Endodermal cell (in vitro differentiated cells): ENCODE results near the gene NCKAP5. TPM values are rescaled to one million over a fixed set of nuclear protein-coding genes. Genes with fewer than 3 reads are reported as not detected.

Experiments
- DNase-seq: peaks from one replicate; pipeline ENCODE4 v3.0.0-alpha.2; 2017
- H3K27ac ChIP-seq: 2 replicates; pipeline ENCODE4 v1.5.1; 2013; ENCODE audit warnings: mild to moderate bottlenecking, low read depth, low read length, moderate library complexity
- H3K27me3 ChIP-seq: 2 replicates; pipeline ENCODE4 v1.6.1; 2013; ENCODE audit warnings: mild to moderate bottlenecking, low read length, moderate library complexity; ENCODE audit not compliant: insufficient read depth, control insufficient read depth, poor library complexity, severe bottlenecking
- H3K36me3 ChIP-seq: 2 replicates; pipeline ENCODE4 v1.7.0; 2013; ENCODE audit warnings: mild to moderate bottlenecking, low read length, moderate library complexity; ENCODE audit not compliant: control insufficient read depth, insufficient read depth
- H3K4me1 ChIP-seq: one replicate; pipeline ENCODE4 v1.7.0; 2013; ENCODE audit warnings: low read length; ENCODE audit not compliant: control insufficient read depth, insufficient read depth
- H3K4me3 ChIP-seq: 2 replicates; pipeline ENCODE4 v1.5.1; 2013; ENCODE audit warnings: mild to moderate bottlenecking, low read length, moderate library complexity
- H3K9ac ChIP-seq: 2 replicates; pipeline ENCODE4 v1.6.1; 2013; ENCODE audit warnings: mild to moderate bottlenecking, low read length, moderate library complexity; ENCODE audit not compliant: poor library complexity, severe bottlenecking; ENCODE audit errors: extremely low read depth
- H3K9me3 ChIP-seq: 2 replicates; pipeline ENCODE4 v1.6.1; 2013; ENCODE audit warnings: mild to moderate bottlenecking, low read length, moderate library complexity; ENCODE audit not compliant: control insufficient read depth
- H3K27ac Mint-ChIP-seq: 2 replicates; pipeline ENCODE4 v1.8.0; 2020; ENCODE audit warnings: mixed read lengths
- H3K27me3 Mint-ChIP-seq: 2 replicates; pipeline ENCODE4 v1.8.0; 2021; ENCODE audit warnings: mild to moderate bottlenecking, mixed read lengths; ENCODE audit not compliant: insufficient read depth
- H3K36me3 Mint-ChIP-seq: 2 replicates; pipeline ENCODE4 v1.8.0; 2020; ENCODE audit warnings: low read depth, mixed read lengths
- H3K4me1 Mint-ChIP-seq: 2 replicates; pipeline ENCODE4 v1.8.0; 2020; ENCODE audit warnings: mixed read lengths
- H3K4me3 Mint-ChIP-seq: 2 replicates; pipeline ENCODE4 v1.8.0; 2020; ENCODE audit warnings: mild to moderate bottlenecking, moderate library complexity, mixed read lengths
- H3K9me3 Mint-ChIP-seq: 2 replicates; pipeline ENCODE4 v1.8.0; 2020; ENCODE audit warnings: mild to moderate bottlenecking, mixed read lengths
- WGBS, 2 experiments: methylation state at CpG; one replicate each; pipeline versions ENCODE4 v1.1.5 to v1.1.7; 2013; ENCODE audit warnings: missing lambda C conversion rate in 2 of 2, mixed read lengths in 1 of 2; ENCODE audit not compliant: insufficient coverage in 1 of 2, insufficient read length in 1 of 2; 5-methylcytosine and 5-hydroxymethylcytosine counted together
- total RNA-seq, 2 donors: library from RNA; stranded (reverse); fragmentation: NEBNext Ultra II Directional in 1 of 2; extraction: Animal tissue kit (Norgen Biotek cat#: 25700) in 1 of 2; gene quantifications; 2 replicates in 1 of 2; 3 replicates in 1 of 2; pipeline ENCODE4 v1.2.1, GENCODE V29; 2021
- TF ChIP-seq, protein P1 (sequence below): fragments of 200-600 bp; sonication (generic); conservative IDR thresholded peaks from 2 replicates; pipeline ENCODE4 v1.5.0; 2021; ENCODE audit warnings: antibody characterized with exemption, mild to moderate bottlenecking

Gene NCKAP5
- total RNA-seq, 2 donors from 2014 or later, result 0.58 to 0.92 TPM

GRCh38 chr2:133503927-133504326 lies 64.3 kb downstream of the NCKAP5 start:
- Mint-ChIP-seq H3K4me3 (no peak overlapping the region), H3K27ac (no peak overlapping the region), H3K27me3 (no peaks in the 10 kb centered on the region), H3K9me3 (no peaks in the 10 kb centered on the region), H3K4me1 (no peaks in the 10 kb centered on the region), H3K36me3 (no peaks in the 10 kb centered on the region)
- H3K27ac ChIP-seq, result no peak overlapping the region
- WGBS, 2 experiments, result 75% methylated on average over 1 of the region's 1 CpG; no CpG with 5 or more reads in 1 of the 2 experiments
- no peaks in the 10 kb centered on the region for H3K36me3 ChIP-seq
- TF ChIP-seq, protein P1, sequence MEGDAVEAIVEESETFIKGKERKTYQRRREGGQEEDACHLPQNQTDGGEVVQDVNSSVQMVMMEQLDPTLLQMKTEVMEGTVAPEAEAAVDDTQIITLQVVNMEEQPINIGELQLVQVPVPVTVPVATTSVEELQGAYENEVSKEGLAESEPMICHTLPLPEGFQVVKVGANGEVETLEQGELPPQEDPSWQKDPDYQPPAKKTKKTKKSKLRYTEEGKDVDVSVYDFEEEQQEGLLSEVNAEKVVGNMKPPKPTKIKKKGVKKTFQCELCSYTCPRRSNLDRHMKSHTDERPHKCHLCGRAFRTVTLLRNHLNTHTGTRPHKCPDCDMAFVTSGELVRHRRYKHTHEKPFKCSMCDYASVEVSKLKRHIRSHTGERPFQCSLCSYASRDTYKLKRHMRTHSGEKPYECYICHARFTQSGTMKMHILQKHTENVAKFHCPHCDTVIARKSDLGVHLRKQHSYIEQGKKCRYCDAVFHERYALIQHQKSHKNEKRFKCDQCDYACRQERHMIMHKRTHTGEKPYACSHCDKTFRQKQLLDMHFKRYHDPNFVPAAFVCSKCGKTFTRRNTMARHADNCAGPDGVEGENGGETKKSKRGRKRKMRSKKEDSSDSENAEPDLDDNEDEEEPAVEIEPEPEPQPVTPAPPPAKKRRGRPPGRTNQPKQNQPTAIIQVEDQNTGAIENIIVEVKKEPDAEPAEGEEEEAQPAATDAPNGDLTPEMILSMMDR, result no peak
- peaks cover 2% of the 10 kb centered on the region for H3K27me3 ChIP-seq
- H3K4me1 ChIP-seq, result no peaks in the 10 kb centered on the region
- H3K9me3 ChIP-seq, result no peaks in the 10 kb centered on the region
- H3K4me3 ChIP-seq, result no peak overlapping the region
- no peak overlapping the region for H3K9ac ChIP-seq
- no peak for DNase-seq

DNA sequence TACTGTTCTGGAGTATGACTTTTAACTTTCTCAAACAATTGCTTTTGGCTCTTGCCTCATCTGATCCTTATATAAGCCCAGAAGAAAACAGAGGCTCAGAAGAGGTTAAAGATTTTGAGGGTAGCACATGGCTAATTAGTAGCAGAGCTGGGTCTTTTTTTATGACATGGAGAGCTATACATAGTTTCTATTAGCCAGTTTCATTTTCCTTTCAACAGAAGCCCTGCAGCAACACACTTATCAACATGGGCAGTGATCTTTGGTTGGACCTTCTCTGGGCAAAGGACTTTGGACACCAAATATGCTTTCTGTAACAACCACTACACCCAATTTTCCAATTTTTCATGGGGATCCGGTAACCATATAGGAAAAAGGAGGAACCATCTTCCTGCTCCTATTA lies 64.9 kb downstream of the NCKAP5 start:
- Histone ChIP-seq H3K4me1 (no peaks in the 10 kb centered on the region), H3K9me3 (no peaks in the 10 kb centered on the region), H3K27ac (no peak overlapping the region), H3K4me3 (no peak overlapping the region), H3K36me3 (no peaks in the 10 kb centered on the region), H3K9ac (no peak overlapping the region), H3K27me3 (no peaks in the 10 kb centered on the region)
- Mint-ChIP-seq H3K27me3 (no peaks in the 10 kb centered on the region), H3K27ac (no peak overlapping the region), H3K9me3 (no peaks in the 10 kb centered on the region), H3K36me3 (no peaks in the 10 kb centered on the region), H3K4me3 (no peak overlapping the region), H3K4me1 (peaks cover 5% of the 10 kb centered on the region)
- WGBS, 2 experiments, result 96 to 100% methylated on average over 1 of the region's 1 CpG
- TF ChIP-seq, protein P1, result no peak
- DNase-seq, result no peak

GRCh38 chr2:133502678-133503077 lies 65.6 kb downstream of the NCKAP5 start:
- Histone ChIP-seq H3K9ac (no peak overlapping the region), H3K27me3 (no peaks in the 10 kb centered on the region), H3K4me3 (no peak overlapping the region), H3K4me1 (no peaks in the 10 kb centered on the region), H3K9me3 (no peaks in the 10 kb centered on the region), H3K36me3 (no peaks in the 10 kb centered on the region), H3K27ac (no peak overlapping the region)
- Mint-ChIP-seq H3K27ac (no peak overlapping the region), H3K27me3 (no peaks in the 10 kb centered on the region), H3K4me1 (peaks cover 10% of the 10 kb centered on the region), H3K36me3 (no peaks in the 10 kb centered on the region), H3K4me3 (no peak overlapping the region), H3K9me3 (no peaks in the 10 kb centered on the region)
- DNase-seq, result no peak
- TF ChIP-seq, protein P1, result no peak
- 92 to 93% methylated on average over 7 of the region's 7 CpGs for WGBS, 2 experiments
